H1 (cell line): ENCODE data around the gene KRTAP10-2. TPM values are rescaled to one million over a fixed set of nuclear protein-coding genes. Genes with fewer than 3 reads are reported as not detected.

ENCODE experiments used
- CTCF ChIA-PET: fragments of 300-600 bp; sonication (Branson Sonifier 250); formaldehyde crosslinking; loops from one replicate; lab custom pipeline; 2021; ENCODE audit not compliant: partially characterized antibody; lab: Charles Lee
- POLR2A ChIA-PET: fragments of 300-600 bp; sonication (Branson Sonifier 250); formaldehyde crosslinking; loops from one replicate; lab custom pipeline; 2021; ENCODE audit warnings: inconsistent platforms; ENCODE audit not compliant: partially characterized antibody; lab: Charles Lee
- DNase-seq, 2 experiments: peaks; one replicate each; pipeline versions ENCODE4 v3.0.0 to v3.0.0-alpha.2; 2010 to 2022; ENCODE audit warnings: low spot score in 2 of 2, low read depth in 1 of 2, mixed read lengths in 1 of 2
- FAIRE-seq: peaks from 2 replicates; lab custom pipeline; 2011; peaks lifted over from hg19 to GRCh38; lab: Jason Lieb, UNC
- H2AFZ ChIP-seq: 2 replicates; pipeline ENCODE4 v1.8.1; 2012; ENCODE audit warnings: low read length, inconsistent platforms
- H2AK5ac ChIP-seq: 2 replicates; pipeline ENCODE4 v1.6.1; 2013; ENCODE audit warnings: low read depth, low read length
- H2BK120ac ChIP-seq: replicated peaks from 2 replicates; pipeline ENCODE3; 2013; ENCODE audit warnings: low read depth, low read length, inconsistent platforms
- H2BK12ac ChIP-seq: 2 replicates; pipeline ENCODE4 v1.6.1; 2013; ENCODE audit warnings: low read depth, low read length
- H2BK15ac ChIP-seq: 2 replicates; pipeline ENCODE4 v1.6.1; 2013; ENCODE audit warnings: low read length
- H2BK20ac ChIP-seq: 2 replicates; pipeline ENCODE4 v1.6.1; 2013; ENCODE audit warnings: low read length
- H2BK5ac ChIP-seq: 2 replicates; pipeline ENCODE4 v1.6.1; 2013; ENCODE audit warnings: low read depth, low read length
- H3K14ac ChIP-seq: 2 replicates; pipeline ENCODE4 v1.6.1; 2013; ENCODE audit warnings: inconsistent platforms; ENCODE audit not compliant: insufficient read length
- H3K18ac ChIP-seq: 2 replicates; pipeline ENCODE4 v1.6.1; 2013; ENCODE audit warnings: low read length; ENCODE audit errors: extremely low read depth
- H3K23ac ChIP-seq: 2 replicates; pipeline ENCODE4 v1.6.1; 2013; ENCODE audit warnings: inconsistent platforms; ENCODE audit not compliant: insufficient read length
- H3K23me2 ChIP-seq: 2 replicates; pipeline ENCODE4 v1.6.1; 2013; ENCODE audit warnings: low read depth, low read length
- H3K27ac ChIP-seq: 2 replicates; pipeline ENCODE4 v1.6.1; 2011; ENCODE audit warnings: low read depth, low read length, inconsistent platforms
- H3K27me3 ChIP-seq, 4 experiments: replicated peaks in 1 of 4; 1 replicate in 1 of 4; 2 replicates in 3 of 4; pipeline versions ENCODE4 v1.6.1 to v1.8.1; 2011 to 2013; ENCODE audit warnings: low read length in 3 of 4, mild to moderate bottlenecking in 3 of 4, inconsistent platforms in 2 of 4, mixed read lengths in 2 of 4, moderate library complexity in 1 of 4; ENCODE audit not compliant: control insufficient read depth in 3 of 4, insufficient read depth in 3 of 4; ENCODE audit errors: extremely low read depth in 1 of 4
- H3K36me3 ChIP-seq, 4 experiments: 2 replicates each; pipeline versions ENCODE4 v1.6.1 to v1.8.1; 2011 to 2013; ENCODE audit warnings: mild to moderate bottlenecking in 4 of 4, low read length in 3 of 4, moderate library complexity in 2 of 4, control low read depth in 1 of 4, inconsistent platforms in 1 of 4; ENCODE audit not compliant: insufficient read depth in 4 of 4, control insufficient read depth in 2 of 4
- H3K4ac ChIP-seq: replicated peaks from 2 replicates; pipeline ENCODE3; 2013; ENCODE audit warnings: low read length, low read depth, mixed read lengths, inconsistent platforms; ENCODE audit not compliant: insufficient read length
- H3K4me1 ChIP-seq, 4 experiments: replicated peaks in 1 of 4; 1 replicate in 1 of 4; 2 replicates in 3 of 4; pipeline versions ENCODE4 v1.6.1 to v1.8.1; 2011 to 2013; ENCODE audit warnings: low read length in 3 of 4, inconsistent platforms in 2 of 4, mixed read lengths in 1 of 4; ENCODE audit not compliant: insufficient read depth in 4 of 4, control insufficient read depth in 3 of 4
- H3K4me2 ChIP-seq, 2 experiments: 2 replicates each; pipeline versions ENCODE4 v1.6.1 to v1.8.1; 2011 to 2013; ENCODE audit warnings: low read depth in 2 of 2, low read length in 2 of 2, control low read depth in 1 of 2, inconsistent platforms in 1 of 2, mild to moderate bottlenecking in 1 of 2; ENCODE audit not compliant: insufficient read depth in 1 of 2
- H3K4me3 ChIP-seq, 4 experiments: fragments of 200-600, 300-600 bp in 1 of 4; sonication (generic), shearing (Covaris generic), sonication (Bioruptor Twin) in 1 of 4; 2 replicates each; pipeline versions ENCODE4 v1.5.1 to v1.8.1; 2011 to 2016; ENCODE audit warnings: low read length in 4 of 4, low read depth in 3 of 4, control low read depth in 2 of 4, inconsistent platforms in 2 of 4, mild to moderate bottlenecking in 2 of 4, mixed read lengths in 1 of 4, moderate library complexity in 1 of 4; ENCODE audit not compliant: insufficient read depth in 2 of 4; ENCODE audit errors: extremely low read depth in 1 of 4
- H3K56ac ChIP-seq: replicated peaks from 2 replicates; pipeline ENCODE3; 2013; ENCODE audit warnings: low read depth, mild to moderate bottlenecking, mixed read lengths, low read length, inconsistent platforms; ENCODE audit not compliant: insufficient read length
- H3K79me1 ChIP-seq: 2 replicates; pipeline ENCODE4 v1.6.1; 2013; ENCODE audit warnings: low read depth, low read length, control low read depth
- H3K79me2 ChIP-seq, 2 experiments: 2 replicates each; pipeline versions ENCODE4 v1.6.1 to v1.8.1; 2012 to 2013; ENCODE audit warnings: low read length in 2 of 2, mild to moderate bottlenecking in 2 of 2, inconsistent platforms in 1 of 2; ENCODE audit not compliant: insufficient read depth in 2 of 2, control insufficient read depth in 1 of 2
- H3K9ac ChIP-seq, 4 experiments: replicated peaks in 1 of 4; 1 replicate in 1 of 4; 2 replicates in 3 of 4; pipeline versions ENCODE4 v1.6.1 to v1.8.1; 2011 to 2013; ENCODE audit warnings: low read depth in 3 of 4, low read length in 3 of 4, control low read depth in 2 of 4, mild to moderate bottlenecking in 2 of 4, moderate library complexity in 2 of 4, inconsistent platforms in 1 of 4; ENCODE audit errors: extremely low read depth in 1 of 4
- H3K9me3 ChIP-seq, 2 experiments: 2 replicates each; pipeline versions ENCODE4 v1.6.1 to v1.8.1; 2012 to 2013; ENCODE audit warnings: mild to moderate bottlenecking in 2 of 2, moderate library complexity in 2 of 2, control low read depth in 1 of 2, inconsistent platforms in 1 of 2, low read depth in 1 of 2, low read length in 1 of 2, mixed read lengths in 1 of 2; ENCODE audit not compliant: insufficient read depth in 2 of 2
- H4K20me1 ChIP-seq, 2 experiments: replicated peaks in 1 of 2; 2 replicates each; pipeline versions ENCODE3 to v1.8.1; 2011 to 2013; ENCODE audit warnings: inconsistent platforms in 2 of 2, low read length in 2 of 2, mild to moderate bottlenecking in 1 of 2; ENCODE audit not compliant: insufficient read depth in 2 of 2, control insufficient read depth in 1 of 2
- H4K5ac ChIP-seq: 2 replicates; pipeline ENCODE4 v1.6.1; 2013; ENCODE audit warnings: low read length, low read depth, mixed read lengths, inconsistent platforms; ENCODE audit not compliant: insufficient read length
- H4K8ac ChIP-seq: 2 replicates; pipeline ENCODE4 v1.8.0; 2013; ENCODE audit warnings: mild to moderate bottlenecking, moderate library complexity, low read length, inconsistent platforms; ENCODE audit not compliant: insufficient read depth; ENCODE audit errors: extremely low read depth
- H4K91ac ChIP-seq: replicated peaks from 2 replicates; pipeline ENCODE3; 2013; ENCODE audit warnings: low read length, mixed read lengths, inconsistent platforms; ENCODE audit not compliant: insufficient read length
- EP300 ChIP-seq, 2 experiments: IDR thresholded peaks; 1 replicate in 1 of 2; 2 replicates in 1 of 2; pipeline ENCODE4 v1.6.1; 2011 to 2012; ENCODE audit warnings: low read depth in 2 of 2, low read length in 2 of 2, mild to moderate bottlenecking in 2 of 2, borderline replicate concordance in 1 of 2, inconsistent platforms in 1 of 2, moderate library complexity in 1 of 2
- GTF2F1 ChIP-seq: IDR thresholded peaks from 2 replicates; pipeline ENCODE4 v1.6.1; 2012; ENCODE audit warnings: low read depth, low read length, improper control_type of control experiment, borderline replicate concordance
- JUN ChIP-seq: IDR thresholded peaks from 2 replicates; pipeline ENCODE4 v1.6.1; 2011; ENCODE audit warnings: low read depth, mild to moderate bottlenecking, improper control_type of control experiment, low read length
- JUND ChIP-seq: IDR thresholded peaks from 2 replicates; pipeline ENCODE4 v1.6.1; 2011; ENCODE audit warnings: mild to moderate bottlenecking, improper control_type of control experiment, low read length
- KDM4A ChIP-seq: IDR thresholded peaks from one replicate; pipeline ENCODE4 v1.7.1; 2012; ENCODE audit warnings: low read depth, mild to moderate bottlenecking, moderate library complexity, low read length, inconsistent platforms; ENCODE audit not compliant: severe bottlenecking
- NRF1 ChIP-seq: IDR thresholded peaks from 2 replicates; pipeline ENCODE4 v1.6.1; 2011; ENCODE audit warnings: mild to moderate bottlenecking, low read depth, low read length, improper control_type of control experiment
- PHF8 ChIP-seq: fragments of 200-600 bp; sonication (generic); conservative IDR thresholded peaks from 2 replicates; pipeline ENCODE4 v1.7.1; 2012; ENCODE audit warnings: low read depth, mild to moderate bottlenecking, inconsistent platforms, low read length, moderate library complexity
- RNF2 ChIP-seq: fragments of 200-900, 300-1000 bp; sonication (generic); IDR thresholded peaks from 2 replicates; pipeline ENCODE4 v1.7.1; 2016; ENCODE audit warnings: borderline replicate concordance, low read depth, mild to moderate bottlenecking, antibody characterized with exemption, low read length; ENCODE audit not compliant: poor library complexity, severe bottlenecking; ENCODE audit errors: missing control alignments
- SAP30 ChIP-seq: fragments of 300-600 bp; sonication (generic); IDR thresholded peaks from 2 replicates; pipeline ENCODE4 v1.7.1; 2012; ENCODE audit warnings: low read length, moderate library complexity, mild to moderate bottlenecking, inconsistent platforms; ENCODE audit not compliant: insufficient read depth, insufficient replicate concordance
- SIRT6 ChIP-seq: IDR thresholded peaks from one replicate; pipeline ENCODE4 v1.7.1; 2012; ENCODE audit warnings: low read length, inconsistent platforms
- USF2 ChIP-seq: IDR thresholded peaks from 2 replicates; pipeline ENCODE4 v1.6.1; 2011; ENCODE audit warnings: low read length, improper control_type of control experiment
- WGBS, 2 experiments: shearing (Covaris generic) in 1 of 2; methylation state at CpG; one replicate each; pipeline versions ENCODE4 v1.1.6 to v1.1.7; 2013 to 2015; ENCODE audit warnings: low lambda C conversion rate in 2 of 2, mixed read lengths in 2 of 2, inconsistent platforms in 1 of 2, low coverage in 1 of 2, missing lambda C conversion rate in 1 of 2; ENCODE audit not compliant: insufficient replicate concordance in 2 of 2, insufficient coverage in 1 of 2, insufficient read length in 1 of 2; ENCODE audit errors: extremely low coverage in 1 of 2, missing lambda C conversion rate in 1 of 2; 5-methylcytosine and 5-hydroxymethylcytosine counted together
- polyA plus RNA-seq, 7 experiments: library from polyadenylated mRNA; depleted of rRNA in 3 of 7; stranded (reverse) in 5 of 7; unstranded in 2 of 7; fragments of >200 nt in 5 of 7; fragments of 200-250 nt in 2 of 7; gene quantifications; 1 replicate in 5 of 7; 2 replicates in 1 of 7; 4 replicates in 1 of 7; pipeline versions ENCODE4 v1.2.1 to v1.2.3, GENCODE V29; 2011 to 2013; ENCODE audit warnings: missing spikeins in 2 of 7, mixed read lengths in 2 of 7
- total RNA-seq: library from RNA; stranded (reverse); fragmentation: NEBNext Ultra II Directional; extraction: Animal tissue kit (Norgen Biotek cat#: 25700); gene quantifications from 2 replicates; pipeline ENCODE4 v1.2.1, GENCODE V29; 2021

Gene KRTAP10-2
- total and polyA plus RNA-seq, 2 of the 8 experiments (the other 6 are each of a cell fraction or from before 2014, with no cell fraction given) = 0.11 TPM; not detected in 1

DNA sequence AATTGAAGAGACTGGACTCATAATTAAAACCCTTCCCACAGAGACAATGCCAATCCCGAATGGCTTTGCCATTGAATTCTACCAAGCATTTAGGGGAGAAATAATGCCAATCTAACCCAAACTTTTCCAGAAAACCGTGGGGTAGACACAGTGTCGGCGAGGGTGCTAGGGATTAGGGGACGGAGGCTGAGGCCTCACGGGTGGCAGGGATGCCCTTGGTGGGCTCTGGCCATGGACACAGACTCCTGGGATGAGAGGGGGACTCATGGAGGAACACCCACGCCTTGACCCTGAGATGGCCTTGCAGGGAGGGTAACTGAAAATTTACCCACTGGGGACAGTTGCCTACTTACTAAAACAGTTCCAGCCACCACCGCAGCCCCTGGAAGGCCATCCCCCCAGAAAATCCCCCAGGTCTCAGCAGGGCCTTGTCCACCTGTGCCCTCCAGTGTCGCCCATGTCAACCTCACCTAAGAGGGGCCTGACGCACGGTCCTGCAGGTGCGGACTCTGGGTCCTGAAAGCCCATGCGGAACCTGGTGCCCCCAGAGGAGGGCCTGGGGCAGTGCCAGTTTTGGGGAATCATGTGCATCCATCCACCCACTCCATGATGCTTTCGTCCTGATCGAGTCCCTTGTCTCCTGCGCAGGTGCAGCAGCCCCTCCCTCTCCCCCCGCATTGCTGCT, 27.2 kb upstream of the KRTAP10-2 start:
- no peak overlapping the region for H4K8ac ChIP-seq
- no peak overlapping the region for H3K27ac ChIP-seq
- no peaks in the 10 kb centered on the region for H3K36me3 ChIP-seq
- no peak overlapping the region for H2BK15ac ChIP-seq
- no peak overlapping the region for H3K4me2 ChIP-seq
- CTCF ChIA-PET = interaction anchor here (1.2 kb wide), 1 partner anchor 53 kb away, joined by 3 read pairs; no protein-coding TSS in a partner anchor
- POLR2A ChIA-PET = no interaction called here
- no peak overlapping the region for H2BK120ac ChIP-seq
- H3K79me2 ChIP-seq = no peaks in the 10 kb centered on the region
- H3K14ac ChIP-seq = no peak overlapping the region
- H3K9me3 ChIP-seq = peaks cover 0 to 9% of the 10 kb centered on the region in 2 experiments; a peak in 2 of 4 replicates
- no peak overlapping the region for H4K91ac ChIP-seq
- H2BK5ac ChIP-seq = no peak overlapping the region
- no peak overlapping the region for H3K18ac ChIP-seq
- H4K20me1 ChIP-seq = no peaks in the 10 kb centered on the region
- no peak overlapping the region for H2BK20ac ChIP-seq
- H4K5ac ChIP-seq = no peak overlapping the region
- H3K23ac ChIP-seq = no peak overlapping the region
- no peak overlapping the region for H3K4ac ChIP-seq
- DNase-seq (no peak), FAIRE-seq (no peak)
- H3K4me1 ChIP-seq = peaks cover 0 to 8% (median 0%) of the 10 kb centered on the region in 4 experiments; a peak in 1 of 7 replicates
- no peak overlapping the region for H3K56ac ChIP-seq
- no peaks in the 10 kb centered on the region for H3K79me1 ChIP-seq
- no peaks in the 10 kb centered on the region; a peak in 1 of 7 replicates for H3K27me3 ChIP-seq
- H3K23me2 ChIP-seq = no peaks in the 10 kb centered on the region
- H3K9ac ChIP-seq = no peak overlapping the region
- H3K4me3 ChIP-seq = no peak overlapping the region
- no peak overlapping the region for H2BK12ac ChIP-seq
- H2AFZ ChIP-seq = no peak overlapping the region
- 94% methylated on average over 13 of the region's 17 CpGs; no CpG with 5 or more reads in 1 of the 2 experiments for WGBS, 2 experiments
- no peak overlapping the region for H2AK5ac ChIP-seq
- TF ChIP-seq EP300 (IDR thresholded peaks at IDR 0.05; ENCODE audit: borderline replicate concordance in 1 of 2, low read depth in 2 of 2, low read length in 2 of 2) (no peak), PHF8 (no peak), GTF2F1 (no peak), SIRT6 (no peak), USF2 (no peak), JUND (no peak), RNF2 (no peak), JUN (no peak), KDM4A (no peak), NRF1 (no peak), SAP30 (no peak)
